Psoas muscle (tissue), 8 donors: ENCODE measurements around the gene KCNJ1. TPM values are rescaled to one million over a fixed set of nuclear protein-coding genes. Genes with fewer than 3 reads are reported as not detected.
A peak's percentile ranks its signal among the peaks of the same experiment; 100 is the strongest.

Source experiments
- ATAC-seq, 4 donors: fragments of 200-7000 bp; cut with Tn5 transposase; one replicate each; pipeline ENCODE4 v1.9.1; 2020; ENCODE audit warnings: moderate library complexity in 3 of 4, mild to moderate bottlenecking in 2 of 4
- DNase-seq, 2 donors: peaks; one replicate each; pipeline ENCODE4 v3.0.0-alpha.2; 2020
- H3K27ac ChIP-seq: fragments of 200-600 bp; one replicate; pipeline ENCODE4 v1.8.0; 2022
- H3K27me3 ChIP-seq, 3 donors: fragments of 200-600 bp in 1 of 3; one replicate each; pipeline versions ENCODE4 v1.6.1 to v1.8.0; 2013 to 2022; ENCODE audit warnings: low read length in 2 of 3, mild to moderate bottlenecking in 2 of 3, moderate library complexity in 1 of 3; ENCODE audit not compliant: insufficient read depth in 3 of 3
- H3K36me3 ChIP-seq, 2 donors: fragments of 200-600 bp in 1 of 2; one replicate each; pipeline versions ENCODE4 v1.6.1 to v1.8.0; 2013 to 2022; ENCODE audit warnings: low read depth in 1 of 2, mild to moderate bottlenecking in 1 of 2, moderate library complexity in 1 of 2; ENCODE audit not compliant: insufficient read depth in 1 of 2
- H3K4me1 ChIP-seq: fragments of 200-600 bp; one replicate; pipeline ENCODE4 v1.8.0; 2022
- H3K4me3 ChIP-seq: fragments of 200-600 bp; one replicate; pipeline ENCODE4 v1.8.0; 2022; ENCODE audit warnings: mild to moderate bottlenecking
- H3K9me3 ChIP-seq: fragments of 200-600 bp; one replicate; pipeline ENCODE4 v1.8.0; 2022
- WGBS, 3 donors: extraction: QIAGEN DNeasy Blood & Tissue Kit; methylation state at CpG; one replicate each; pipeline versions ENCODE4 v1.1.6 to v1.1.7; 2013; 5-methylcytosine and 5-hydroxymethylcytosine counted together
- intact Hi-C, 2 donors: fragments of 100-400 bp; cut with DNase I; formaldehyde crosslinking; loops; one replicate each; pipeline versions ENCODE4 v1.11.0 to v1.14.2; 2022
- polyA plus RNA-seq, 3 donors: library from polyadenylated mRNA; stranded (reverse); fragments of 200-250 nt; gene quantifications; one replicate each; pipeline ENCODE4 v1.2.3, GENCODE V29; 2013
- total RNA-seq, 4 donors: library from RNA; stranded (reverse); fragmentation: NEBNext Ultra II Directional in 2 of 4; extraction: Animal tissue kit (Norgen Biotek cat#: 25700) in 2 of 4; gene quantifications; one replicate each; pipeline versions ENCODE4 v1.2.1 to v1.2.4, GENCODE V29; 2021 to 2023
- TF ChIP-seq, protein P1 (sequence below): fragments of 200-600 bp; IDR thresholded peaks from one replicate; pipeline ENCODE4 v1.8.0; 2022; ENCODE audit warnings: antibody characterized with exemption
- donor health status: healthy with polysubstance abuse.
- donor health status: DM: no; HTN: no; CAD: no; lungs with moderate emphysema.
- donor health status: Bipolar disorder and iron deficiency.
- donor health status: healthy.
- donor health status: DM: yes; HTN: yes; CAD: no.
- donor health status: DM: no; HTN: no; CAD: no.
- donor health status: DM: no; HTN: no; CAD: no.
- donor health status: DM: yes; HTN: yes; CAD: no.

Gene KCNJ1
- total and polyA plus RNA-seq, 7 donors = not detected

DNA sequence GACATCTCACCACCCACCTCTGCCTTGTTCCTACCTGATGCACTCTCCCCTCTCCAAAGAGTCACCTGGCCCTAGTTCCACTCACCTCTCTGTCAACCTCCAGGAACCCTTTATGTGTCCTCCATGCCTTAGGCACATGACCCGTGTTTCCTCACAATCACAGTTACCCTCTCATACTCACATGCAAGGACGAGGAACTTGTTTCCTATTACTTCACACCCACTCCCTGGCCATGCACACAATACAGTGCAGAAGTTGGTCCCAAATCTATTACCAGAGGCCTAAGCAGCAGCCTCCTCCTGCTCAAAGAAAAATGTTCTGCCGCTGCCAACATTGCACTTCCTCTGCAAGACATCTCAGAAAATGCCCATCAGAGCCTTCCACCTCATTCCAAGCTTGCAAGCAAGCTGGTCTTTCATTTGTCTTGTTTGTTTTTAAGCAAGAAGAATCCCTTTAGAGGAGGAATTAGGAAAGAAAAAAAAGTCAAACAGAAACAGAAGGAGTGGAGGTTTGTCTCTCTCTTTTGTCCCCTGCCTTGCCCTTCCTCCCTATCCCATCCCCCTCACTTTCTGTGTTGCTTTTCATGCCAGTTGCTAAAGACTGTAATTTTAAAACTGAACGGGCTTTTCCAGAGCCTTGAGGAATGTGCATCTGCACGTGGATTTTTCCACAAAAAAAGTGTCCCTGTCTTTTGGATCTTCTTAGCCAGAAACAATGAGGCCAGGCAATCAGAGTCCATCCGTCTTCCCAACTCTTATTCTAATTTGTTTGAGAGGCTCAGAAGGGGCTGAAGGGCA, 63.4 kb downstream of the KCNJ1 start:
- H3K4me1 ChIP-seq = no peaks in the 10 kb centered on the region
- TF ChIP-seq, protein P1, sequence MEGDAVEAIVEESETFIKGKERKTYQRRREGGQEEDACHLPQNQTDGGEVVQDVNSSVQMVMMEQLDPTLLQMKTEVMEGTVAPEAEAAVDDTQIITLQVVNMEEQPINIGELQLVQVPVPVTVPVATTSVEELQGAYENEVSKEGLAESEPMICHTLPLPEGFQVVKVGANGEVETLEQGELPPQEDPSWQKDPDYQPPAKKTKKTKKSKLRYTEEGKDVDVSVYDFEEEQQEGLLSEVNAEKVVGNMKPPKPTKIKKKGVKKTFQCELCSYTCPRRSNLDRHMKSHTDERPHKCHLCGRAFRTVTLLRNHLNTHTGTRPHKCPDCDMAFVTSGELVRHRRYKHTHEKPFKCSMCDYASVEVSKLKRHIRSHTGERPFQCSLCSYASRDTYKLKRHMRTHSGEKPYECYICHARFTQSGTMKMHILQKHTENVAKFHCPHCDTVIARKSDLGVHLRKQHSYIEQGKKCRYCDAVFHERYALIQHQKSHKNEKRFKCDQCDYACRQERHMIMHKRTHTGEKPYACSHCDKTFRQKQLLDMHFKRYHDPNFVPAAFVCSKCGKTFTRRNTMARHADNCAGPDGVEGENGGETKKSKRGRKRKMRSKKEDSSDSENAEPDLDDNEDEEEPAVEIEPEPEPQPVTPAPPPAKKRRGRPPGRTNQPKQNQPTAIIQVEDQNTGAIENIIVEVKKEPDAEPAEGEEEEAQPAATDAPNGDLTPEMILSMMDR = no peak
- DNase-seq (no peak), ATAC-seq (no peak)
- H3K4me3 ChIP-seq = no peak overlapping the region
- WGBS, 3 donors = 63 to 68% (median 67%) methylated on average over 6 of the region's 6 CpGs
- no peak overlapping the region for H3K27ac ChIP-seq
- H3K9me3 ChIP-seq = no peaks in the 10 kb centered on the region
- intact Hi-C loops = no loop called here
- H3K27me3 ChIP-seq = no peaks in the 10 kb centered on the region
- peaks cover 0 to 9% of the 10 kb centered on the region in 2 donors for H3K36me3 ChIP-seq

DNA sequence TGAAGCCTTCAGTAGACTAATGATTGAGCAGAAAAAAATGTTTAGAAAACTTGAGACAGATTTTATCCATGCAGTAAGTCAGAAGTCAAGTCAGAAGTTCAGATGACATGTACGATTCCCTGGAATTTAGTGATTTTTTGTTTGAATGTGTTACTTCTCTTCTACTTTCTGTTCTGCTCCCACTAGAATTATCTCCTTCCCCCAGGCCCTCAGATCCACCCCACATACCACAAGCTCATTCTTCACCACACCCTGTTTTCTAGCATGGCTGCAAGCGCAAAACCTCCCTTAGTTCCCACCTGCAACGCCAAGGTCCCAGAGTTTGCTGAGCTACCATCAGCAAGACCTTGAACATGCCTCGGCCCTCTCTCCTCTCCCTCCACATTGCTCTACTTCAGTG, 64.1 kb downstream of the KCNJ1 start:
- intact Hi-C loops = no loop called here
- ATAC-seq = no peak
- Histone ChIP-seq H3K36me3 (peaks cover 0 to 9% of the 10 kb centered on the region in 2 donors), H3K4me1 (no peaks in the 10 kb centered on the region), H3K4me3 (no peak overlapping the region), H3K9me3 (no peaks in the 10 kb centered on the region), H3K27me3 (no peaks in the 10 kb centered on the region), H3K27ac (no peak overlapping the region)
- WGBS, 3 donors = 91 to 97% (median 95%) methylated on average over 4 of the region's 4 CpGs
- TF ChIP-seq, protein P1 = no peak
- no peak for DNase-seq

DNA sequence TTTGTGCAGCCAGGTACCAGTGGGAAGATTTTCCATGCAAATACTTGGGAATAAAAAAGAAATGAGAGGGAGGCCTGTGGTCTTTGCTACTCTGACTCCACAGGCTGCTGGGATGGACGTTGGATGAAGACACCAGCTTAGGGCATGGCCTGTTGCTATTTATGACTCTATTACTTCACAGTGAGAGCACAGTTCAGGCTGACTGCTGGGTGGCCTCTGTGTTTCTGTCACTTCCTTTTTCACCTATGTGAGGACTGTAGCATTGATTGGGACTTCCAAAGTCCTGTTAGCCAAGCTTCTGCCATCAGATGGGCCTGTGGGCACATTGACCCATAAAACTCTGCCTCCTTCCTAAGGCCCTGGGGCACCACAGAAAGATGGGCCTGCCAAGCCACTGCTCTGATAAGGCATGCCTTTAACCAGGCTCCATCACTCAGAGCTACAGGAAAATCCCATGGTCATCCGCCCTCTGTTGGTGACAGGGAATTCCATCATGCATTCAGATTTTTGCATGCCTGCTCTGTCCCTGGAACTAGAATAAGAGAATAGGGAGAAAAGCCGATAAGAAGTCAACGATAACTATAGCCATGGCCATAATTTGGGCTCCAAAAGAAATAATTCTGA, 64.6 kb downstream of the KCNJ1 start:
- Histone ChIP-seq H3K27ac (no peak overlapping the region), H3K4me1 (no peaks in the 10 kb centered on the region), H3K4me3 (no peak overlapping the region), H3K36me3 (peaks cover 0 to 8% of the 10 kb centered on the region in 2 donors), H3K27me3 (no peaks in the 10 kb centered on the region), H3K9me3 (no peaks in the 10 kb centered on the region)
- ATAC-seq = peak in 1 of 4 donors; percentile 62
- WGBS, 3 donors = 65 to 70% (median 68%) methylated on average over 4 of the region's 4 CpGs
- no peak for DNase-seq
- intact Hi-C loops = no loop called here
- TF ChIP-seq, protein P1 = peak; percentile 14

DNA sequence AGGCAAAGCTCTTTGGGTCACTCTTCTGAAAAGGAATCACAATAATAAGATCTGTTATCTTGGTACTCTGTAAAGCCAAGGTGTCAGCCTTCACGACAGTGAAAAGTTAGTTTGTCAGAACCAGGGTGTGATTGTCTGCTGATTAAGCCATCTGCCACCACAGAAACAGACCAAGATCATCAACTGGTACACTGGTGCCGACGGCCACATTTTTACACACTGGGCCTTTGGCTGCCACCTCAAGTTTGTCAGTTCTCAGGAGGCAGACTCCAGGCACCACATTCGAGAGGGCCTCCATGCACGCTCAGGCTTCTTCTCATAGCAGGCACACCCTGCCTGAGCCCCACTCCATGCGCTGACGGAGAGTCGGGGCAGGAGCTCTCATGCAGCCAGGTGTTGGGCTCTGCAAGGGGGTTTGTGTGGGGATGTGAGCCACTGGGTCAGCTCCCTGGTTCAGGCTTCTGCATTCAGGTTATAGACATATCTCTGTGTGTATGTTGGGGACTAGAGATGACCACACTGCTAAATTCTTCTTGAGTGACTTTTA, 66.2 kb downstream of the KCNJ1 start:
- ATAC-seq (no peak), DNase-seq (no peak)
- H3K4me3 ChIP-seq = no peak overlapping the region
- peaks cover 0 to 3% of the 10 kb centered on the region in 2 donors for H3K36me3 ChIP-seq
- H3K9me3 ChIP-seq = no peaks in the 10 kb centered on the region
- H3K27me3 ChIP-seq = no peaks in the 10 kb centered on the region
- H3K27ac ChIP-seq = no peak overlapping the region
- 88 to 91% (median 90%) methylated on average over 8 of the region's 8 CpGs for WGBS, 3 donors
- intact Hi-C loops = no loop called here
- TF ChIP-seq, protein P1 = no peak
- H3K4me1 ChIP-seq = no peaks in the 10 kb centered on the region
